ENCODE results near the gene TTC13.
A peak's percentile ranks its signal among the peaks of the same experiment; 100 is the strongest.

Gene TTC13

GRCh38 chr1:230895452-230895851 is 83.2 kb downstream of the TTC13 start:
- TF ChIP-seq, protein P1, sequence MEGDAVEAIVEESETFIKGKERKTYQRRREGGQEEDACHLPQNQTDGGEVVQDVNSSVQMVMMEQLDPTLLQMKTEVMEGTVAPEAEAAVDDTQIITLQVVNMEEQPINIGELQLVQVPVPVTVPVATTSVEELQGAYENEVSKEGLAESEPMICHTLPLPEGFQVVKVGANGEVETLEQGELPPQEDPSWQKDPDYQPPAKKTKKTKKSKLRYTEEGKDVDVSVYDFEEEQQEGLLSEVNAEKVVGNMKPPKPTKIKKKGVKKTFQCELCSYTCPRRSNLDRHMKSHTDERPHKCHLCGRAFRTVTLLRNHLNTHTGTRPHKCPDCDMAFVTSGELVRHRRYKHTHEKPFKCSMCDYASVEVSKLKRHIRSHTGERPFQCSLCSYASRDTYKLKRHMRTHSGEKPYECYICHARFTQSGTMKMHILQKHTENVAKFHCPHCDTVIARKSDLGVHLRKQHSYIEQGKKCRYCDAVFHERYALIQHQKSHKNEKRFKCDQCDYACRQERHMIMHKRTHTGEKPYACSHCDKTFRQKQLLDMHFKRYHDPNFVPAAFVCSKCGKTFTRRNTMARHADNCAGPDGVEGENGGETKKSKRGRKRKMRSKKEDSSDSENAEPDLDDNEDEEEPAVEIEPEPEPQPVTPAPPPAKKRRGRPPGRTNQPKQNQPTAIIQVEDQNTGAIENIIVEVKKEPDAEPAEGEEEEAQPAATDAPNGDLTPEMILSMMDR (IDR thresholded peaks at IDR 0.05; ENCODE audit: low read depth, low read length) = no peak
- no peak for DNase-seq (ENCODE audit: low read depth in 2 of 2)
- H3K4me3 ChIP-seq (replicated peaks in 1 of 2; ENCODE audit: low read depth in 2 of 2, low read length in 2 of 2) = no peak overlapping the region

DNA sequence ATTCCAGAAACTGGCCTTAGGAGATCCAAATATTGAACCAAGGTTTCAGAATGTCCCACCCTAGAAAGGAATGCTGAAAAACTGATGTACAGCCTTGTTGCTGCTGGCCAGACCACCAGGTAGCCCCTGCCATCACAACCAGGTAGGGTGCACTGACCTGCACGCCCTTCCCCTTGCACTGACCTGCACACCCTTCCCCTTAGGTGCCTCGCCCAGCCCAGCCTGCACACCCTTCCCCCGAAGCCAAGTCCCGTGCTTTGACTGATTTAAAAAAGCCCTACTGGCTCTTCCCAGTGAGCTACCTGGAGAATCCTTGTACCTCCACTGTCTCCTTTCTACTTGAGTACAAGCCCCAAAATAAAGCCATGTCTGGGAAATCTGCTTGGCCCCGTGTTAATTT is 84.0 kb downstream of the TTC13 start:
- no peak for DNase-seq (ENCODE audit: low read depth in 2 of 2)
- no peak overlapping the region for H3K4me3 ChIP-seq (replicated peaks in 1 of 2; ENCODE audit: low read depth in 2 of 2, low read length in 2 of 2)
- TF ChIP-seq, protein P1 (IDR thresholded peaks at IDR 0.05; ENCODE audit: low read depth, low read length) = no peak

GRCh38 chr1:230894032-230894431 is 84.6 kb downstream of the TTC13 start:
- no peak overlapping the region for H3K4me3 ChIP-seq (replicated peaks in 1 of 2; ENCODE audit: low read depth in 2 of 2, low read length in 2 of 2)
- no peak for DNase-seq (ENCODE audit: low read depth in 2 of 2)
- TF ChIP-seq, protein P1 (IDR thresholded peaks at IDR 0.05; ENCODE audit: low read depth, low read length) = no peak

GRCh38 chr1:230892018-230892491 is 86.6 kb downstream of the TTC13 start:
- DNase-seq (ENCODE audit: low read depth in 2 of 2) = no peak
- no peak overlapping the region for H3K4me3 ChIP-seq (replicated peaks in 1 of 2; ENCODE audit: low read depth in 2 of 2, low read length in 2 of 2)
- TF ChIP-seq, protein P1 (IDR thresholded peaks at IDR 0.05; ENCODE audit: low read depth, low read length) = no peak

- no peak overlapping the region for H3K4me3 ChIP-seq (replicated peaks in 1 of 2; ENCODE audit: low read depth in 2 of 2, low read length in 2 of 2)
- TF ChIP-seq, protein P1 (IDR thresholded peaks at IDR 0.05; ENCODE audit: low read depth, low read length) = no peak
- peak; percentile 15 to 37 for DNase-seq (ENCODE audit: low read depth in 2 of 2)
Observed at GRCh38 chr1:230891413-230891812, 87.2 kb downstream of the TTC13 start.

DNA sequence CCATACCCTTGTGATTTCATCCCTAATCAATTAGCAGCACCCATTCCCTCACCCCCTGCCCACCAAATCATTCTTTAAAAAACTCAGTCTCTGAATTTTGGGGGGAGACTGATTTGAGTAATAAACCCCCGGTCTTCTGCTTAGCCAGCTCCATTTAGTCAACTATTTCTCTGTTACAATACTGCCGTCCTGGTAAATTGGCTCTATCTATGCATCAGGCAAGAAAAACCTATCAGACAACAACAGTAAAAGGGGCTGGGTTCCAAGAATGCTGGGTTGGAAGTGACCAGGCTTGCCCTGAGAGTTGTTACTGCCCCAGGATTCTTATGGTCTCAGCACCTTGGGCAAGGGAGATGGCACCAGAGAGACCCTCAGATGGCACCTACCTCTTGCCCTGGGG is 94.0 kb downstream of the TTC13 start:
- TF ChIP-seq, protein P1 (IDR thresholded peaks at IDR 0.05; ENCODE audit: low read depth, low read length) = no peak
- no peak for DNase-seq (ENCODE audit: low read depth in 2 of 2)
- H3K4me3 ChIP-seq (replicated peaks in 1 of 2; ENCODE audit: low read depth in 2 of 2, low read length in 2 of 2) = no peak overlapping the region

DNA sequence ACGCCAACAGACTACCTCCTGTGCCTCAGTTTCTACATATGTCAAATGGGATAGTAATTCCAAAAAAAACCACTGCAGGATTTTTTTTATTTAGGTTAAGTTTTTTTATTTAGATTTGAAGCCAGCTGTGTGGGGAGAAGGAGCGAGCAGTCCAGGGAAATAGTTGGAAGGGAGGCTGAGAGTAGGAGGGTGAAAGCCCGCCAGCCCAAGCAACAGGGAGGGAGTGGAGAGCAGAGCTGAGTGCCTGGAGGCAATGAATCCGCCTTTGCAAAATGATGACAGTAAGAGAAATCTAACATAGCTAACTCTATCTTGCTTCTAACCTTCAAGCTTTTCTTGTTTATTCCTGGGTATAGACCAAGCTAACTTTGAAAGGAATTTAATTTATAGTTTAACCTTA is 94.7 kb downstream of the TTC13 start:
- H3K4me3 ChIP-seq (replicated peaks in 1 of 2; ENCODE audit: low read depth in 2 of 2, low read length in 2 of 2) = no peak overlapping the region
- TF ChIP-seq, protein P1 (IDR thresholded peaks at IDR 0.05; ENCODE audit: low read depth, low read length) = no peak
- no peak for DNase-seq (ENCODE audit: low read depth in 2 of 2)

All from cardiac fibroblast (primary cell).